Panc1 (cell line): ENCODE results near the gene ERN2. TPM values are rescaled to one million over a fixed set of nuclear protein-coding genes. Genes with fewer than 3 reads are reported as not detected.

Experiments used
- ATAC-seq: fragments of 200-7000 bp; cut with Tn5 transposase; 2 replicates; pipeline ENCODE4 v1.9.1; 2020; ENCODE audit warnings: mild to moderate bottlenecking, moderate library complexity
- BruUV-seq: library from RNA; stranded (reverse); fragments of 400-500 nt; replicated peaks from 2 replicates; lab custom pipeline; 2021; lab: Mats Ljungman, UMichigan
- CTCF ChIA-PET: fragments of 300-600 bp; sonication (Branson Sonifier 250); formaldehyde crosslinking; loops from one replicate; lab custom pipeline; 2022; ENCODE audit warnings: antibody characterized with exemption; lab: Charles Lee
- POLR2A ChIA-PET: fragments of 300-600 bp; sonication (Branson Sonifier 250); formaldehyde crosslinking; loops from one replicate; lab custom pipeline; 2022; ENCODE audit warnings: antibody characterized with exemption; lab: Charles Lee
- DNase-seq: peaks from one replicate; pipeline ENCODE4 v3.0.0-alpha.2; 2010; ENCODE audit warnings: low read depth, low spot score
- H3K27ac ChIP-seq: 2 replicates; pipeline ENCODE4 v1.5.1; 2011; ENCODE audit warnings: mild to moderate bottlenecking, low read length, inconsistent platforms
- H3K27me3 ChIP-seq: fragments of 200-500 bp; sonication (Bioruptor generic); 2 replicates; pipeline ENCODE4 v1.6.0; 2014; ENCODE audit warnings: low read length, inconsistent platforms; ENCODE audit not compliant: control insufficient read depth, insufficient read depth
- H3K36me3 ChIP-seq: fragments of 200-500 bp; sonication (Bioruptor generic); 2 replicates; pipeline ENCODE4 v1.5.1; 2014; ENCODE audit warnings: inconsistent platforms, mild to moderate bottlenecking, low read length, moderate library complexity; ENCODE audit not compliant: control insufficient read depth, insufficient read depth
- H3K4me1 ChIP-seq: 2 replicates; pipeline ENCODE4 v1.5.1; 2011; ENCODE audit warnings: inconsistent platforms, mild to moderate bottlenecking, low read length, moderate library complexity; ENCODE audit not compliant: control insufficient read depth, insufficient read depth
- H3K4me3 ChIP-seq, 2 experiments: 2 replicates each; pipeline ENCODE4 v1.5.1; 2011 to 2012; ENCODE audit warnings: low read depth in 2 of 2, low read length in 2 of 2, mild to moderate bottlenecking in 2 of 2, inconsistent platforms in 1 of 2, moderate library complexity in 1 of 2
- H3K9me3 ChIP-seq: fragments of 200-500 bp; sonication (Bioruptor generic); 2 replicates; pipeline ENCODE4 v1.5.1; 2014; ENCODE audit warnings: low read depth, mild to moderate bottlenecking, inconsistent platforms, low read length, moderate library complexity; ENCODE audit not compliant: control insufficient read depth, insufficient read depth
- CTCF ChIP-seq: fragments of 450-650 bp; IDR thresholded peaks from 2 replicates; pipeline ENCODE4 v1.5.1; 2017; ENCODE audit warnings: mild to moderate bottlenecking
- POLR2AphosphoS5 ChIP-seq: IDR thresholded peaks from 2 replicates; pipeline ENCODE4 v1.6.1; 2012; ENCODE audit warnings: mild to moderate bottlenecking, low read depth, low read length, moderate library complexity
- REST ChIP-seq, 2 experiments: IDR thresholded peaks; 2 replicates each; pipeline ENCODE4 v1.6.1; 2011 to 2012; ENCODE audit warnings: low read depth in 2 of 2, control low read depth in 1 of 2, low read length in 1 of 2, mild to moderate bottlenecking in 1 of 2, moderate library complexity in 1 of 2; ENCODE audit not compliant: insufficient read depth in 1 of 2
- SIN3A ChIP-seq: IDR thresholded peaks from 2 replicates; pipeline ENCODE4 v1.6.1; 2012; ENCODE audit warnings: low read depth, mild to moderate bottlenecking, low read length, moderate library complexity, borderline replicate concordance; ENCODE audit not compliant: insufficient read depth
- TCF7L2 ChIP-seq: IDR thresholded peaks from 2 replicates; pipeline ENCODE4 v1.6.1; 2011; ENCODE audit warnings: mild to moderate bottlenecking, low read depth, low read length, inconsistent platforms
- in situ Hi-C: cut with HindIII; loops from 2 replicates; pipeline ENCODE4 v1.10.0; 2016; ENCODE audit warnings: low sequenced_read_pairs, low pct_unique_long_range_greater_than_20kb
- intact Hi-C: fragments of 100-400 bp; cut with micrococcal nuclease; formaldehyde crosslinking; loops from one replicate; pipeline ENCODE4 v1.10.0; 2022; ENCODE audit not compliant: unreplicated experiment
- total RNA-seq: library from RNA; stranded (reverse); gene quantifications from one replicate; pipeline ENCODE4 v1.2.1, GENCODE V29; 2021; ENCODE audit not compliant: unreplicated experiment

The ERN2 gene
- total RNA-seq, 1 experiment from 2014 or later: not detected

GRCh38 chr16:23728112-23728477 lies 15.1 kb upstream of the ERN2 start:
- ATAC-seq (peak; percentile 62), DNase-seq (no peak)
- no peaks in the 10 kb centered on the region for H3K27me3 ChIP-seq
- POLR2A ChIA-PET: no interaction called here
- no peak overlapping the region for H3K4me3 ChIP-seq
- H3K4me1 ChIP-seq: no peaks in the 10 kb centered on the region
- H3K9me3 ChIP-seq: no peaks in the 10 kb centered on the region
- intact Hi-C loops (no loop called here), in situ Hi-C loops (no loop called here)
- peak; percentile 56 for TF ChIP-seq CTCF
- no peak for TF ChIP-seq SIN3A
- no peak overlapping the region for H3K27ac ChIP-seq
- no TSS peak for BruUV-seq
- no peaks in the 10 kb centered on the region for H3K36me3 ChIP-seq
- CTCF ChIA-PET: interaction anchor here (0.8 kb wide), 1 partner anchor 282 kb away, joined by 3 read pairs; no protein-coding TSS in a partner anchor

- DNase-seq (no peak), ATAC-seq (no peak)
- no TSS peak for BruUV-seq
- Histone ChIP-seq H3K4me1 (no peaks in the 10 kb centered on the region), H3K27me3 (no peaks in the 10 kb centered on the region), H3K4me3 (no peak overlapping the region), H3K36me3 (no peaks in the 10 kb centered on the region), H3K27ac (no peak overlapping the region), H3K9me3 (no peaks in the 10 kb centered on the region)
- intact Hi-C loops: no loop called here
- no peak for TF ChIP-seq TCF7L2
- TF ChIP-seq SIN3A: no peak
- no peak for TF ChIP-seq POLR2AphosphoS5
- no peak for TF ChIP-seq CTCF
- TF ChIP-seq REST (IDR thresholded peaks at IDR 0.05; ENCODE audit: insufficient read depth in 1 of 2, low read depth in 2 of 2, low read length in 1 of 2): no peak
- in situ Hi-C loops: no loop called here
- CTCF ChIA-PET: interaction anchor here (0.7 kb wide), 2 partner anchors 48 to 151 kb away, joined by 3 read pairs; partner anchors contain the start of gene PLK1
- POLR2A ChIA-PET: interaction anchor here (0.5 kb wide), 1 partner anchor 14 kb away, joined by 9 read pairs; no protein-coding TSS in a partner anchor
Measured at GRCh38 chr16:23726710-23727109, 13.7 kb upstream of the ERN2 start.
